HepG2 (cell line): ENCODE measurements around the gene RSAD2. TPM values are rescaled to one million over a fixed set of nuclear protein-coding genes. Genes with fewer than 3 reads are reported as not detected.

Experiments used
- BCL6 ChIP-seq: IDR thresholded peaks from 2 replicates; pipeline ENCODE4 v1.6.1; 2016; ENCODE audit warnings: missing genetic modification reagents, missing compliant biosample characterization
- CSRNP2 ChIP-seq: sonication (generic); formaldehyde crosslinking; conservative IDR thresholded peaks from 2 replicates; pipeline ENCODE4 v1.8.0; 2022; ENCODE audit warnings: low read depth, missing genetic modification reagents
- DNMT3B ChIP-seq: conservative IDR thresholded peaks from 2 replicates; pipeline ENCODE4 v1.6.1; 2016; ENCODE audit warnings: missing biosample characterization, control low read depth
- DR1 ChIP-seq: sonication (generic); formaldehyde crosslinking; IDR thresholded peaks from 2 replicates; pipeline ENCODE4 v1.8.0; 2021; ENCODE audit warnings: mild to moderate bottlenecking, missing genetic modification reagents, inconsistent platforms
- IKZF5 ChIP-seq: IDR thresholded peaks from 2 replicates; pipeline ENCODE4 v1.6.1; 2018; ENCODE audit warnings: missing genetic modification reagents, mild to moderate bottlenecking, missing compliant biosample characterization
- IRX3 ChIP-seq: sonication (generic); formaldehyde crosslinking; IDR thresholded peaks from 2 replicates; pipeline ENCODE4 v1.8.1; 2023; ENCODE audit warnings: mild to moderate bottlenecking, low read depth, missing genetic modification reagents, borderline replicate concordance
- MAZ ChIP-seq, 2 experiments: sonication (generic) in 1 of 2; formaldehyde crosslinking in 1 of 2; IDR thresholded peaks; 2 replicates each; pipeline versions ENCODE4 v1.5.0 to v1.6.1; 2012 to 2020; ENCODE audit warnings: low read depth in 2 of 2, mild to moderate bottlenecking in 2 of 2, borderline replicate concordance in 1 of 2, improper control_type of control experiment in 1 of 2, low read length in 1 of 2, missing genetic modification reagents in 1 of 2, moderate library complexity in 1 of 2
- NAIF1 ChIP-seq: sonication (generic); formaldehyde crosslinking; IDR thresholded peaks from 2 replicates; pipeline ENCODE4 v1.5.0; 2020; ENCODE audit warnings: mild to moderate bottlenecking, missing genetic modification reagents, borderline replicate concordance
- SUZ12 ChIP-seq: fragments of 150-350 bp; IDR thresholded peaks from 2 replicates; pipeline ENCODE4 v1.6.1; 2014; ENCODE audit warnings: low read depth, low read length
- TAF1 ChIP-seq: sonication (generic); formaldehyde crosslinking; IDR thresholded peaks from 2 replicates; pipeline ENCODE4 v1.4.0; 2020; ENCODE audit warnings: missing genetic modification reagents
- XBP1 ChIP-seq: sonication (generic); formaldehyde crosslinking; IDR thresholded peaks from 2 replicates; pipeline ENCODE4 v1.5.0; 2020; ENCODE audit warnings: missing genetic modification reagents
- ZC3H13 ChIP-seq: sonication (generic); formaldehyde crosslinking; IDR thresholded peaks from 2 replicates; pipeline ENCODE4 v1.8.1; 2023; ENCODE audit warnings: mild to moderate bottlenecking, missing genetic modification reagents, moderate library complexity
- ZNF232 ChIP-seq: sonication (generic); formaldehyde crosslinking; IDR thresholded peaks from 2 replicates; pipeline ENCODE4 v1.4.0; 2020; ENCODE audit warnings: missing genetic modification reagents, borderline replicate concordance
- ZNF431 ChIP-seq: sonication (generic); formaldehyde crosslinking; IDR thresholded peaks from 2 replicates; pipeline ENCODE4 v1.9.0; 2022; ENCODE audit warnings: missing genetic modification reagents, low read depth, mild to moderate bottlenecking, borderline replicate concordance
- ZNF496 ChIP-seq: sonication (generic); formaldehyde crosslinking; IDR thresholded peaks from 2 replicates; pipeline ENCODE4 v1.8.1; 2023; ENCODE audit warnings: mild to moderate bottlenecking, moderate library complexity, missing genetic modification reagents; ENCODE audit not compliant: insufficient replicate concordance
- ZNF510 ChIP-seq: sonication (generic); formaldehyde crosslinking; IDR thresholded peaks from 2 replicates; pipeline ENCODE4 v1.4.0; 2020; ENCODE audit warnings: low read depth, mild to moderate bottlenecking, missing genetic modification reagents
- ZNF770 ChIP-seq: sonication (generic); formaldehyde crosslinking; IDR thresholded peaks from 2 replicates; pipeline ENCODE4 v1.5.0; 2020; ENCODE audit warnings: mild to moderate bottlenecking, missing genetic modification reagents
- ZNF781 ChIP-seq: sonication (generic); formaldehyde crosslinking; IDR thresholded peaks from 2 replicates; pipeline ENCODE4 v1.5.1; 2020; ENCODE audit warnings: borderline replicate concordance, mild to moderate bottlenecking, missing genetic modification reagents; ENCODE audit errors: not compliant biosample characterization
- ZNF790 ChIP-seq: sonication (generic); formaldehyde crosslinking; IDR thresholded peaks from 2 replicates; pipeline ENCODE4 v1.8.0; 2022; ENCODE audit warnings: missing genetic modification reagents, mild to moderate bottlenecking, borderline replicate concordance
- ZXDC ChIP-seq: sonication (generic); formaldehyde crosslinking; IDR thresholded peaks from 2 replicates; pipeline ENCODE4 v1.5.0; 2020; ENCODE audit warnings: mild to moderate bottlenecking, missing genetic modification reagents
- polyA plus RNA-seq, 8 experiments: library from polyadenylated mRNA; depleted of rRNA in 3 of 8; stranded (reverse) in 7 of 8; unstranded in 1 of 8; fragments of >200 nt; fragmentation: Illumina TruSeq in 4 of 8; extraction: Trizol in 4 of 8; gene quantifications; 2 replicates each; pipeline versions ENCODE4 v1.2.1 to v1.2.3, GENCODE V29; 2011 to 2016; ENCODE audit warnings: low read depth in 4 of 8, missing spikeins in 1 of 8, mixed read lengths in 1 of 8; ENCODE audit not compliant: insufficient read depth in 1 of 8
- total RNA-seq, 5 experiments: library from RNA; depleted of rRNA; stranded (reverse); fragments of >200 nt; fragmentation: Illumina TruSeq; extraction: Trizol; gene quantifications; 2 replicates each; pipeline ENCODE4 v1.2.3, GENCODE V29; 2016; ENCODE audit warnings: low read depth in 1 of 5

RSAD2 gene
- total and polyA plus RNA-seq, 2 of the 13 experiments (the other 11 are each of a cell fraction or from before 2014, with no cell fraction given): 0.11 TPM; not detected in 1

- peak; percentile 58; the same call in 1 of the 2 replicates for TF ChIP-seq ZNF431 (CRISPR knock-in tag)
- TF ChIP-seq ZNF510 (CRISPR knock-in tag): no peak
- peak; percentile 99 for TF ChIP-seq BCL6 (CRISPR knock-in tag)
- TF ChIP-seq DR1 (CRISPR knock-in tag): no peak; the same call in 1 of the 2 replicates
- TF ChIP-seq ZNF496 (CRISPR knock-in tag): no peak
- 0 out of 2 replicates have a peak, but pooled peaks have one; percentile 15 for TF ChIP-seq ZXDC (CRISPR knock-in tag)
- peak; percentile 94; the same call in 1 of the 2 replicates for TF ChIP-seq IKZF5 (CRISPR knock-in tag)
- TF ChIP-seq MAZ (IDR thresholded peaks at IDR 0.05; ENCODE audit: borderline replicate concordance, low read depth, low read length): peak; percentile 57; the same call in 1 of the 2 replicates
- TF ChIP-seq MAZ (CRISPR knock-in tag; IDR thresholded peaks at IDR 0.05; ENCODE audit: low read depth): peak; percentile 70
- no peak for TF ChIP-seq TAF1
- TF ChIP-seq ZNF790: peak; percentile 50; the same call in 1 of the 2 replicates
- TF ChIP-seq NAIF1: no peak
- peak; percentile 93 for TF ChIP-seq ZNF770 (CRISPR knock-in tag)
- TF ChIP-seq ZNF232 (CRISPR knock-in tag): no peak; the same call in 1 of the 2 replicates
- no peak for TF ChIP-seq DNMT3B (CRISPR knock-in tag)
- no peak for TF ChIP-seq CSRNP2
- TF ChIP-seq IRX3: no peak
- TF ChIP-seq XBP1 (CRISPR knock-in tag): no peak
- TF ChIP-seq ZC3H13 (CRISPR knock-in tag): 0 out of 2 replicates have a peak, but pooled peaks have one; percentile 73
- TF ChIP-seq SUZ12: no peak
- TF ChIP-seq ZNF781 (CRISPR knock-in tag): peak; percentile 60
Measured at GRCh38 chr2:6921321-6921922, 43.8 kb downstream of the RSAD2 start (continued).
